Effector memory CD8-positive, alpha-beta T cell (primary cell): ENCODE measurements around the gene TMEM190.

Experiments
- ATAC-seq: fragments of 150-1000 bp; cut with Tn5 transposase; replicated peaks from 2 replicates; pipeline ENCODE4 v1.10.0; 2021; ENCODE audit warnings: mild to moderate bottlenecking, moderate library complexity
- DNase-seq, 3 experiments: peaks; one replicate each; pipeline ENCODE4 v3.0.0; 2021
- H3K27ac Mint-ChIP-seq, 2 donors: one replicate each; pipeline ENCODE4 v1.8.0; 2022; ENCODE audit warnings: mild to moderate bottlenecking in 2 of 2, mixed read lengths in 2 of 2, moderate library complexity in 2 of 2
- H3K27me3 Mint-ChIP-seq, 2 donors: one replicate each; pipeline ENCODE4 v1.8.0; 2022; ENCODE audit warnings: mixed read lengths in 2 of 2
- H3K36me3 Mint-ChIP-seq: one replicate; pipeline ENCODE4 v1.8.0; 2022; ENCODE audit warnings: mild to moderate bottlenecking, moderate library complexity, mixed read lengths; ENCODE audit not compliant: insufficient read depth
- H3K4me1 Mint-ChIP-seq, 2 donors: one replicate each; pipeline ENCODE4 v1.8.0; 2022; ENCODE audit warnings: low read depth in 2 of 2, mixed read lengths in 2 of 2
- H3K4me3 Mint-ChIP-seq, 2 donors: one replicate each; pipeline ENCODE4 v1.8.0; 2022; ENCODE audit warnings: mild to moderate bottlenecking in 2 of 2, mixed read lengths in 2 of 2, moderate library complexity in 2 of 2
- H3K9me3 Mint-ChIP-seq, 2 donors: one replicate each; pipeline ENCODE4 v1.8.0; 2022; ENCODE audit warnings: mixed read lengths in 2 of 2

TMEM190 gene

DNA sequence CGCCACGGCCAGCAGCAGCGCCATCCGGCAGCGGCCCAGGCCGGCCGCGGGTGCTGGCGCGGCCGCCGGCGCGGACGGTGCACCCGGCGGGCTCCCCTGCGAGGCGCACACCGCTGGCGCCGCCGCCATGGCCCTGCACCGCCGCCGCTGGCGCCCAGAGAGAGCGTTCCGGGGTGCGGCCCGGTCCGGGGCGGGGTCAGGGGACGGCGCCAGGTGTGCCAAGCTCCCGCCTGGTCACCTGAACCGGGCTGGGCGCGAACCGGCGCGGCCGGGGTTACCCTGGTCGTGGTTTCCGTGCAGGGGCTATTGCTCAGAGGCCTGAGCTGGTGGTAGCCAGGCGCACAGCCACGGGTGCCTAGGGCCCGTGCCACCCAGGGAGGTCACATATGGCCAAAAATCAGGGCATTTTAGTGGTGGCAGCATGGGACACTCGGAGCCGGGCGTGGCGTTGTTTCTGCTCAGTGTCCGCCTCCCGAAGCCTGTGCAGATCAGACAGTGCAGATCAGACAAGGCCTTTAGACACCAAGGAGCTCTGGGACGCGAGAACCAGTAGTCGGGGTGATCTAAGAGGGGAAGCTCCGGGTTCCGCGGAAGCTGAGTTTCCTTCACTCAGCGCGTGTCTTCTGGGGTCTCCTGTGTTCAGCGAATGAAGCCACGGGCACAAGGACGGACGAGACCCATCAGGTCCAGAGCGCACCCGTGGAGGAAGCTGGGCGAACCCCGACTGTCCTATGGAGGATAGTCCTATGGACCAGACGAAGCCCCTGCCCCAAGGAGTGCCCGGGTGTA is 7.7 kb downstream of the TMEM190 start, which contains the start of gene TMEM238:
Gene TMEM238 (minus strand): TSS at position 162 of the 789 bp plus-strand sequence. CDS start 33 bp downstream, at position 129.
- H3K27me3 Mint-ChIP-seq: no peaks in the 10 kb centered on the region
- H3K4me1 Mint-ChIP-seq: peaks cover 51 to 59% of the 10 kb centered on the region in 2 donors
- peak within 1 kb of the TSS; percentile 94 to 97 for H3K4me3 Mint-ChIP-seq
- DNase-seq: peak in 1 of 3 experiments; percentile 29
- peaks cover 50% of the 10 kb centered on the region for H3K36me3 Mint-ChIP-seq
- H3K9me3 Mint-ChIP-seq: no peaks in the 10 kb centered on the region
- ATAC-seq: no peak
- H3K27ac Mint-ChIP-seq: peak within 1 kb of the TSS; percentile 96 to 99

DNA sequence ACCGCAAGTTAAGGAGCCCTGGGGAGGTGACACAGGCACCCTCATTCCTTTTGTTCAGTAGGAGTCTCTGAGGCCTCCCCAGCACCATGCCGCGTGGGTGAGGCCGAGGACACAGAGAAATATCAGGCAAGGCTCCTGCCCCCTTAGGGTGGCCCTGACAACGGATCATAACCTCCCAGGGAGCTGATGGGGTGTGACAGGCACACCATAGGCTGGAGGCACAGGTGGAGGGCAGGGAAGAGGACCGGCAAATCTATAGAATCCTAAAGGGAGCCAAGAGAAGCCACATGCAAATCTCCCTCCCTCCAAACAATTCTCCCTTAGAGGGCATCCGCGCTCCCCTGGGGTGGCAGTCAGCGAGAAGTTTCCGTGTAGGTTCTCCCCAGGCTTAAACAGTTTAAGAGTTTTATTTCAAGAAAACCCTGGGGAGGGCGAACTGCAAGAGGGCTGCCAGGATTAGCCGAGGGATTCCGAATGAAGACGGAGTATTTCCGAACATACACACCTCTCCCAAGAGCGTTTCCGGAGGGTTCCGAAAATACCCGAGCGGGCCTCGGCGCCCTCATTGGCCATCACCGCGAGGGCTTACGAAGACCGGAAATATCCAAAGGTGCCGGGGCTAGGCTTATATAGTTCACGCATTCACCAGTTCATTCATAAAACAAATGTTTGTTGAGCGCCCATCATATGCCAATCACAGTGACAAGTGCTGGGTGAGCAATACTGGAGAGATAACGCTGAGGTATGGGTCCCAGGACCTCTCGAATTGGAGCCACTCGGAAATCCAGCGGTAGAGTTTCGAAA is 8.5 kb downstream of the TMEM190 start:
- peak; percentile 94 to 97 (median 96) for DNase-seq
- Mint-ChIP-seq H3K27ac (peak overlapping the region; percentile 96 to 99), H3K27me3 (no peaks in the 10 kb centered on the region), H3K36me3 (peaks cover 53% of the 10 kb centered on the region), H3K4me1 (peaks cover 59 to 67% of the 10 kb centered on the region in 2 donors), H3K9me3 (no peaks in the 10 kb centered on the region), H3K4me3 (peak overlapping the region; percentile 94 to 97)
- peak; percentile 75 for ATAC-seq

DNA sequence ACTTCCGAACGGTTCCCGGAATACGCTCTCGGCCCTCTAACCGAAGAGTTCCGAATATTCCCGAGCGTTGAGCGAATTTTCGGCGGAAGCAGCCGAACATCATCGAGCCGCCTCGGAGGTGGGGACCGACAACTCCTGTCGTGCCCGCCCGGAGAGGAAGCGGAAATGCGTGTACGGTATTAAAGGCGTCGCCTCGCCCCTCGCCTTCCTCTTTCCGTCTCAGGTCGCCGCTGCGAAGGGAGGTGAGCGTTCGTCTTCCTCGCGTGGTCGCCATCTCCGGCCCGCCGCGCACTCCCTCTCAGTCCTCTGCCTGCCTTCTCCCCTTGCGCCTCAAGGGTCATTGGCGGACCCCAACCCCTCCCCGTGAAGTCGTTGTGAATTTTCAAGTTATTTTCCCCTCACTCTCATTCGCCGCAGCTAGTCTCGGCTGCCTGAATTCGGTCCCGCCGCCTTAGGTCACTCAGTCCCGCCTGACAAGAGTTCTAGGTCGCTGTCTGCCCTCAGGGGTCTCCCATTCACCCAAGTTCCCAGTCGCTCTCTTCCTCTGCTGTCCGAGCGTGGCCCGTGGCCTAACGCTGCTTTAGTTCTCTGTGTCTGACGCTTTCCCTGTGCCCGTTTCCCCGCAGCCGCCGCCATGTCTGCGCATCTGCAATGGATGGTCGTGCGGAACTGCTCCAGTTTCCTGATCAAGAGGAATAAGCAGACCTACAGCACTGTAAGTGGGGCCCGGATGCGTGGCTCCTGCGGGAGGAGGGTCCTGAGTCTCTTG is 9.3 kb downstream of the TMEM190 start, which contains the start of gene RPL28:
Gene RPL28 (plus strand): TSS at position 209 of the 769 bp plus-strand sequence. CDS start 426 bp downstream, at position 635.
- no peaks in the 10 kb centered on the region for H3K9me3 Mint-ChIP-seq
- ATAC-seq (peak; percentile 74), DNase-seq (peak; percentile 99 to 100 (median 100))
- H3K4me1 Mint-ChIP-seq: peaks cover 66 to 75% of the 10 kb centered on the region in 2 donors
- H3K27ac Mint-ChIP-seq: peak within 1 kb of the TSS; percentile 96 to 99
- H3K4me3 Mint-ChIP-seq: peak within 1 kb of the TSS; percentile 94 to 97
- H3K27me3 Mint-ChIP-seq: no peaks in the 10 kb centered on the region
- peaks cover 61% of the 10 kb centered on the region for H3K36me3 Mint-ChIP-seq

DNA sequence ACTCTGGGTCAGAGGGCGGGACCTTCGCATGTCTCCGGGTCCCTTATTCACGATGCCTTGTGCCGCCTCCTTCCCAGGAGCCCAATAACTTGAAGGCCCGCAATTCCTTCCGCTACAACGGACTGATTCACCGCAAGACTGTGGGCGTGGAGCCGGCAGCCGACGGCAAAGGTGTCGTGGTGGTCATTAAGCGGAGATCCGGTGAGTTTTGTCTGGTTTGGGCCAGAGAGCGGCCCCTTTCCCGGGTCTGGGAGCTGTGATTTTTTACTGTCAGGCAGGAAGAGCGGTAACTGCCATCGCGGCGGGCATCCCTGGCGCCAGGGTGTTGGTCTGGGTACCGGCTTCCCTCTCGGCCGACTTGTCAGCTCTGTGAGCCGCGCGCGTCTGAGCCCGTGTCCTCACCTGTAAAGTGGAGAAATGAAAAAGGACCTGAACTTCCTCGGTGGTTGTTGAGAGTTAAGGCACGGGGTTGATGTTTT is 9.9 kb downstream of the TMEM190 start:
- peaks cover 66% of the 10 kb centered on the region for H3K36me3 Mint-ChIP-seq
- DNase-seq: no peak
- no peak for ATAC-seq
- no peaks in the 10 kb centered on the region for H3K9me3 Mint-ChIP-seq
- peaks cover 66 to 75% of the 10 kb centered on the region in 2 donors for H3K4me1 Mint-ChIP-seq
- peak overlapping the region; percentile 96 to 99 for H3K27ac Mint-ChIP-seq
- H3K4me3 Mint-ChIP-seq: peak overlapping the region; percentile 94 to 97
- H3K27me3 Mint-ChIP-seq: no peaks in the 10 kb centered on the region

DNA sequence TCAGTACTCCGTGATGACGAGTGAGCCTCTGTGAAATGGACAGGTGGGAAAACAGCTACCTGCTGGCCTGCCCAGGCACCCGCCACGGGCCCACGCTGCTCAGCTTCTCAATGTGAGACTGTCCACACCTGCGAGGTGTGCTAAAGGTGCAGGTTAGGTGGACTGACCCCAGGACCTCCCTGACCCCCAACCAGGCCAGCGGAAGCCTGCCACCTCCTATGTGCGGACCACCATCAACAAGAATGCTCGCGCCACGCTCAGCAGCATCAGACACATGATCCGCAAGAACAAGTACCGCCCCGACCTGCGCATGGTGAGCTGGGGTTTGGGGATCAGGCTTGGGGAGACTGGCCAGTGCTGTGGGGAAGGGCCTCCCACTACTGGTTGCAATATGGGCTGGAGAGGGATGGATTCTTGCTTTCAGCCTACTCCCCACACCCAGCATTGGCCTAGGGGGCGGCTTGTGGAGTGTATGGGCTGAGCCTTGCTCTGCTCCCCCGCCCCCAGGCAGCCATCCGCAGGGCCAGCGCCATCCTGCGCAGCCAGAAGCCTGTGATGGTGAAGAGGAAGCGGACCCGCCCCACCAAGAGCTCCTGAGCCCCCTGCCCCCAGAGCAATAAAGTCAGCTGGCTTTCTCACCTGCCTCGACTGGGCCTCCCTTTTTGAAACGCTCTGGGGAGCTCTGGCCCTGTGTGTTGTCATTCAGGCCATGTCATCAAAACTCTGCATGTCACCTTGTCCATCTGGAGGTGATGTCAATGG is 11.3 kb downstream of the TMEM190 start:
- DNase-seq (no peak), ATAC-seq (no peak)
- peaks cover 70% of the 10 kb centered on the region for H3K36me3 Mint-ChIP-seq
- no peaks in the 10 kb centered on the region for H3K27me3 Mint-ChIP-seq
- H3K4me1 Mint-ChIP-seq: peaks cover 58 to 61% of the 10 kb centered on the region in 2 donors
- H3K9me3 Mint-ChIP-seq: no peaks in the 10 kb centered on the region
- peak overlapping the region; percentile 96 to 99 for H3K27ac Mint-ChIP-seq
- peak overlapping the region; percentile 94 to 97 for H3K4me3 Mint-ChIP-seq

DNA sequence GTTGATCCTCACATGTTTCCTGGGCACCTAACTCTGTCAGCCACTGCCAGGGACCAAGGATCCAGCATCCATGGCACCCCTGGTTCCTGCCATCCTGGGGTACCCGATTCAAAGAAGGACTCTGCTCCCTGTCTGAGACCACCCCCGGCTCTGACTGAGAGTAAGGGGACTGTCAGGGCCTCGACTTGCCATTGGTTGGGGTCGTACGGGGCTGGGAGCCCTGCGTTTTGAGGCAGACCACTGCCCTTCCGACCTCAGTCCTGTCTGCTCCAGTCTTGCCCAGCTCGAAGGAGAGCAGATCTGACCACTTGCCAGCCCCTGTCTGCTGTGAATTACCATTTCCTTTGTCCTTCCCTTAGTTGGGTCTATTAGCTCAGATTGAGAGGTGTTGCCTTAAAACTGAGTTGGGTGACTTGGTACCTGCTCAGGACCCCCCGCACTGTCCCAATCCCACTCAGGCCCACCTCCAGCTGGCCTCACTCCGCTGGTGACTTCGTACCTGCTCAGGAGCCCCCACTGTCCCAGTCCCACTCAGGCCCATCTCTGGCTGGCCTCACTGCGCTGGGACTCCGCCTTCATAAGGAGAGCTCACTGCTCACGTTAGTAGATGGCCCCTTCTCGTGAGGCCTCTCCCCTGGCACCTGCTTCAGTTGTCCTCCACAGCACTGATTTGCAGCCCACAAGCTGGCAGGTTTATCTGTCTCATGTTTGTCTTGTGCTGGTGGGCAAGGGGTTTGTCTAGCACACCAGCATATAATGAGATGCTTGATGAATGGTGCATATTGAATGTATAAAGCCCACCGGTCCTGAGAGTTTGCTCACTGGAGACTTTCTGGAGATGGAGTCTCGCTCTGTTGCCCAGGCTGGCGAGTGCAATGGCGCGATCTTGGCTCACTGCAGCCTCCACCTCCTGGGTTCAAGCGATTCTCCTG is 13.0 kb downstream of the TMEM190 start:
- Mint-ChIP-seq H3K27ac (peak overlapping the region; percentile 84 to 99), H3K36me3 (peaks cover 72% of the 10 kb centered on the region), H3K4me1 (peaks cover 49 to 53% of the 10 kb centered on the region in 2 donors)

DNA sequence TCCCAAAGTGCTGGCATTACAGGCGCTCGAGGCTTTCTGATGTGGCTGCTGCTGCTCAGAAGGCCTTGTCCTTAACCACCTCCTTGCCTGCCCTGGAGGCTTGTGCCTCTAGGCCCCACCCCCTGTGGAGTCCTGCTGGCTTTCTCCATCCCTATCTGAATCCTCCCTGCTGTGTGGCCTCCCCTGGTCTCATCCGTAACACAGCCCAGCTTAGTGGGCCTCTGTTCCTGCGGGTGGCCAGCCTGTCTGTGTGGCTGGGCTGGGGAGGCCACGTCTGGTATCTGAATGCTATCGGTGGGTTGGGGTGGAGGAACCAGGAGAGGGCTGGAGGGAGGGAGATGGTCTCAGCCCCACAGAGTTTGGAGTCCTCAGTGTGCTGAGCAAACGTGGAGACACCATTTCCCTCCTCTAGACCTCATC is 13.8 kb downstream of the TMEM190 start:
- DNase-seq: no peak
- Mint-ChIP-seq H3K27me3 (no peaks in the 10 kb centered on the region), H3K9me3 (no peaks in the 10 kb centered on the region), H3K4me1 (peaks cover 46 to 47% of the 10 kb centered on the region in 2 donors), H3K4me3 (peak overlapping the region in 1 of 2 donors; percentile 97), H3K27ac (peak overlapping the region; percentile 84 to 99), H3K36me3 (peaks cover 66% of the 10 kb centered on the region)
- no peak for ATAC-seq

More for the DNA sequence above, 13.0 kb downstream of the TMEM190 start:
- no peak for DNase-seq
- Mint-ChIP-seq H3K9me3 (no peaks in the 10 kb centered on the region), H3K27me3 (no peaks in the 10 kb centered on the region), H3K4me3 (peak overlapping the region; percentile 27 to 97)
- ATAC-seq: no peak

DNA sequence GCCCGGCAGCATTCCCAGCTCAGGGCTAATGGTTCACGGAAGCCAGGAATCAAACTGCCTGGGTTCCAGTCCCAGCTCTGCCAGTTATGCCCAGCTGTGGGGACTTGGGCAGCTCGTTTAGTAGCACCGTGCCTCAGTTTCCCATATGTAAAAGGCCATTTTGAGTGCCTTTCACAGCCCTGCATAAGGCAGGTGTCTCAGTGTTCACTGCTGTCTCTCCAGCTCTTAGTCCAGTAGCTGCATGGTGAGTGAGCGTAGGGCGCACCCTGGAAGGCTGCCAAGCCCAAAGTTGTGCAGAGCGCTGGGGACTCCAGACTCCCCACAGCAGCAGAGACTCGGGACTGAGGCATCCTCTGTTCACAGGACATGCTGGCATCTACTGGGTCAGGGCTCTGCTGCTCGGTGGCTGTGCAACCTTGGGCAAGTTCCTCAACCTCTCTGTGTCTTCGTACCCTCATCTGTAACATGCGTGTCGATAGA is 14.6 kb downstream of the TMEM190 start:
- H3K27me3 Mint-ChIP-seq: no peaks in the 10 kb centered on the region

DNA sequence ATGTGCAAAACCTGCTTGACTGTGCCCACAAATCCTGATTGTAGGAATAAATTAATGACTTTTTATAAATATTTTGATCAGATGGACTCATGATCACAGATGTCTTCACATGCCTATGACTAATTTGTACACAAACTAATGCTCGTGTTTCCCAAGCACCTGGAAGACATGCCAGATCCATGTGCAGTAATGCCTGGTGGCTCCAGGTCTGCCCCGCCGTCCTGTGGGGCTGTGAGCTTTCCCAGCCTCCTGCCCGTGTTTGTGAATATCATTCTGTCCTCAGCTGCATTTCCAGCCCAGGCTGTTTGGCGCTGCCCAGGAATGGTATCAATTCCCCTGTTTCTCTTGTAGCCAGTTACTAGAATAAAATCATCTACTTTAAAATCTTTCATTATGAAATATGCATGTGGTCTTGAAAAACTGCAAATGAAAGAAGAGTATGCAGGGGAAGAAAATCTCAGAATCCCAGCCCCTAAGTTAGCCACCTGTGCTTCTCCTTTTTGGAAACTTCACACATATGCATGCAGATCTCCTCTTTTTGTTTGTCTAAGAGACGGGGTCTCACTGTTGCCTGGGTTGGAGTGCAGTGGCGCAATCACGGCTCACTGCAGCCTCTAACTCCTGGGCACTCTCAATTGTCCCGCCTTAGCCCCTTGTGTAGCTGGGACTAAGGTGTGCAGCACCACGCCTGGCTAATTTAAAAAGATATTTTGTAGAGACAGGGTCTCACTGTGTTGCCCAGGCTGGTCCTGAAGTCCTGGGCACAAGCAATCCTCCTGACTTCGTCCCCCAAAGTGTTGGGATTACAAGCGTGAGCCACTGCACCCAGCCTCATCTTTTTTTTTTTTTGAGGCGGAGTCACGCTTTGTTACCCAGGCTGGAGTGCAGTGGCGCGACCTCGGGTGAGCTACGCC is 15.3 kb downstream of the TMEM190 start:
- Mint-ChIP-seq H3K9me3 (no peaks in the 10 kb centered on the region), H3K27me3 (no peaks in the 10 kb centered on the region), H3K36me3 (peaks cover 58% of the 10 kb centered on the region), H3K27ac (peak overlapping the region in 1 of 2 donors; percentile 99), H3K4me1 (peaks cover 33 to 34% of the 10 kb centered on the region in 2 donors), H3K4me3 (no peak overlapping the region)
- ATAC-seq: no peak
- no peak for DNase-seq

More for the DNA sequence above, 14.6 kb downstream of the TMEM190 start:
- Mint-ChIP-seq H3K27ac (peak overlapping the region; percentile 84 to 99), H3K4me1 (peaks cover 40 to 41% of the 10 kb centered on the region in 2 donors), H3K9me3 (no peaks in the 10 kb centered on the region), H3K36me3 (peaks cover 59% of the 10 kb centered on the region), H3K4me3 (no peak overlapping the region)
- DNase-seq: no peak
- no peak for ATAC-seq

DNA sequence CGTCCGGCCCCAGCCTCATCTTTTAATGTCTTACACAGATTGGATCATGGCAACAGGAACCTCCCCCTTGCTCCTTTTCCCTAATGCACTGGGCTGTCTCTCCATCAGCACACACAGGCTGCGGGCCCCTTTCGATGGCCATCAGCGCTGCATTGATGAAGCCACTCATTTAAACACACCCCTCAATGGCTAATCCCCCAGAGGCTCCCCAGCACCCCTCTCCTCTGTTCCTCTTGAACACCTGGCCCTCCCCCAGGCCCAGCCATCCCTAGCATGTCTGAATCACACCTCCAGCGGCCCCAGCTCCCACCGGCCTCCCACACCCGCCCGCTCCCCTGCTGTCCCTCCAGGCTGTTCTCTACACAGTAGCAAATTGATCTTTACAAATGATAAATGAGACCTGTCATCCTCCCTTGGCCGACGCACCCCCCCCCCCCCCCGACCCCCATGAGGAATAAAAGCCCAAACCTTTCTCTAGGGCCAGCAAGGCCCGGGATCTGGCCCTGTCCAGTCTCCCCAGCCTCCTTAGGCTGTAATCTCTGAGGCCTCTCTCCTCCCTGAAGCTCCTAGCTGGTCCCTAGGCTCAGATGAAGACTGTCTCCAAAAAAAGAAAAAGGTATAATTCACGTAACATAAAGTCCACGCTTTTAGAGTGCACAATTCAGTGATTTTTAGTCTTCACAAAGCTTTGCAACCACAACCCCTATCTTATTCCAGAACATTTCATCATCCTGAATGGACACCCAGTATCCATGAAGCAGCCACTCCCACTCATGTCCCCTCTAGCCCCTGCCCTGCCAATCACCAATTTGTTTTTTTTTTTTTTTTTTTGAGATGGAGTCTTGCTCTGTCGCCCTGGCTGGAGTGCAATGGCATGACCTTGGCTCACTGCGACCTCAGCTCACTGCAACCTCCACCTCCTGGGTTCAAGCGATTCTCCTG is 16.5 kb downstream of the TMEM190 start:
- H3K4me1 Mint-ChIP-seq: peaks cover 25 to 26% of the 10 kb centered on the region in 2 donors
- H3K36me3 Mint-ChIP-seq: peaks cover 52% of the 10 kb centered on the region
- no peaks in the 10 kb centered on the region for H3K9me3 Mint-ChIP-seq
- peak overlapping the region in 1 of 2 donors; percentile 99 for H3K27ac Mint-ChIP-seq
- no peaks in the 10 kb centered on the region for H3K27me3 Mint-ChIP-seq
- peak overlapping the region in 1 of 2 donors; percentile 10 for H3K4me3 Mint-ChIP-seq
- DNase-seq (no peak), ATAC-seq (no peak)
